Bronchial epithelial cell (primary cell): Measurements from ENCODE around the gene NUP88. TPM values are rescaled to one million over a fixed set of nuclear protein-coding genes. Genes with fewer than 3 reads are reported as not detected.

ENCODE experiments used
- DNase-seq: peaks from one replicate; pipeline ENCODE4 v3.0.0-alpha.2; 2010; ENCODE audit warnings: low read depth
- FAIRE-seq: peaks from 2 replicates; lab custom pipeline; 2011; peaks lifted over from hg19 to GRCh38; lab: Jason Lieb, UNC
- H3K27me3 ChIP-seq: 2 replicates; pipeline ENCODE4 v1.5.1; 2011; ENCODE audit warnings: low read length; ENCODE audit not compliant: control insufficient read depth, insufficient read depth
- H3K36me3 ChIP-seq: 2 replicates; pipeline ENCODE4 v1.5.1; 2011; ENCODE audit warnings: low read length; ENCODE audit not compliant: control insufficient read depth, insufficient read depth
- H3K4me3 ChIP-seq: 2 replicates; pipeline ENCODE4 v1.5.1; 2011; ENCODE audit warnings: mild to moderate bottlenecking, low read depth, low read length, control low read depth
- total RNA-seq: library from RNA; depleted of rRNA; stranded (reverse); fragments of >200 nt; gene quantifications from 2 replicates; pipeline ENCODE4 v1.2.1, GENCODE V29; 2014
- TF ChIP-seq, protein P1 (sequence below): IDR thresholded peaks from 2 replicates; pipeline ENCODE4 v1.5.1; 2011; ENCODE audit warnings: mild to moderate bottlenecking, moderate library complexity, low read length, control low read depth, inconsistent platforms; ENCODE audit not compliant: insufficient read depth, severe bottlenecking

Gene NUP88
- total RNA-seq, 1 donor from 2014 or later = 82.1 TPM

DNA sequence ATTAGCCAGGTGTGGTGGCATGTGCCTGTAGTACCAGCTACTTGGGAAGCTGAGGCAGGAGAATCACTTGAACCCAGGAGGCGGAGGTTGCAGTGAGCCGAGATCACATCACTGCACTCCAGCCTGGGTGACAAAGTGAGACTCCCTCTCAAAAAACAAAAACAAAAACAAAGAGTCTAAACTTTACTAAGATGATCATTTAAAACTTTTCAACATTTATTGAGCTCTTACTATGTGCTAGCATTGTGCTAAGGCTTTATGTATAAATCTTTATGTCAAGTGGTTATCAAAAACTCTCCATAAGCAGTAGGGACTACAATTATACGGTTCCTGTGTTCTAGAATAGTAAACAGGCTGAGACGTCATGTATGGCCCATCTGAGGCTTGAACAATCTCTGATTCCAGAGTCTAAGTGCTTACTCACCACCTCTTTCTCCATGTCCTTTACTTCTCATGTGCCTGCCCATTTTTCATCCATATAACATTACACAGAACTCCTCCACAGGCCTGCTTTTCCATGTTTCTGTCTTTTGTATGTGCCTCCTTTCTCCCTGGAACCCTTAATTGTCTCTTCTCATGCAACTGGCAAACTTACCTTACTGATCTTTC, 66.7 kb downstream of the NUP88 start:
- Histone ChIP-seq H3K27me3 (no peaks in the 10 kb centered on the region), H3K4me3 (no peak overlapping the region), H3K36me3 (peaks cover 5% of the 10 kb centered on the region)
- TF ChIP-seq, protein P1, sequence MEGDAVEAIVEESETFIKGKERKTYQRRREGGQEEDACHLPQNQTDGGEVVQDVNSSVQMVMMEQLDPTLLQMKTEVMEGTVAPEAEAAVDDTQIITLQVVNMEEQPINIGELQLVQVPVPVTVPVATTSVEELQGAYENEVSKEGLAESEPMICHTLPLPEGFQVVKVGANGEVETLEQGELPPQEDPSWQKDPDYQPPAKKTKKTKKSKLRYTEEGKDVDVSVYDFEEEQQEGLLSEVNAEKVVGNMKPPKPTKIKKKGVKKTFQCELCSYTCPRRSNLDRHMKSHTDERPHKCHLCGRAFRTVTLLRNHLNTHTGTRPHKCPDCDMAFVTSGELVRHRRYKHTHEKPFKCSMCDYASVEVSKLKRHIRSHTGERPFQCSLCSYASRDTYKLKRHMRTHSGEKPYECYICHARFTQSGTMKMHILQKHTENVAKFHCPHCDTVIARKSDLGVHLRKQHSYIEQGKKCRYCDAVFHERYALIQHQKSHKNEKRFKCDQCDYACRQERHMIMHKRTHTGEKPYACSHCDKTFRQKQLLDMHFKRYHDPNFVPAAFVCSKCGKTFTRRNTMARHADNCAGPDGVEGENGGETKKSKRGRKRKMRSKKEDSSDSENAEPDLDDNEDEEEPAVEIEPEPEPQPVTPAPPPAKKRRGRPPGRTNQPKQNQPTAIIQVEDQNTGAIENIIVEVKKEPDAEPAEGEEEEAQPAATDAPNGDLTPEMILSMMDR = no peak
- peak; percentile 25 for DNase-seq
- FAIRE-seq = no peak

DNA sequence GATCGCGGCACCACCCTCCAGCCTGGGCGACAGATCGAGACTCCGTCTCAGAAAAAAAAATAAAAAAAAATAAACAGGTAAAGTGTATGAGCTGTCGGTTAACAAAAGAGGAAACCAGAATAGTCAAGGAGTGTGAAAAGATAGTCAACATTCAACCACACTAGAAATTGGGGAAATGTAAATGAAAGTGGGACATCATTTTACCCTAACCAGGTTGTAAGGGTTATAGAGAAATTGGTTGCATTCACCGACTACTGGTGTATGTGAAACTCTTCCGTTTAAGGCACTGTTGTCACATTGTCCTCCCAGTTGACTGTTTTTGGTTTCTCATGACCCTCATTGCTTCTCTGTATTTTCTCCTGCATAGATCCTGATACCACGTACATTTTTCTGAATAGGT, 74.5 kb downstream of the NUP88 start:
- no peak overlapping the region for H3K4me3 ChIP-seq
- no peak for FAIRE-seq

More for the DNA sequence above, 74.5 kb downstream of the NUP88 start:
- no peaks in the 10 kb centered on the region for H3K27me3 ChIP-seq
- TF ChIP-seq, protein P1 = no peak
- peaks cover 1% of the 10 kb centered on the region for H3K36me3 ChIP-seq
- no peak for DNase-seq

Other genes with a start within 250 kb of the NUP88 start
- gene ZNF594, start 227.8 kb downstream of the NUP88 start, total RNA-seq = 2.9 and 3.2 TPM in 2 replicates
- not detected in 2 replicates for gene SCIMP, start 184.8 kb downstream of the NUP88 start, total RNA-seq
- 38.5 and 41.1 TPM in 2 replicates for gene RABEP1, start 137.4 kb downstream of the NUP88 start, total RNA-seq
- 36.6 and 50.5 TPM in 2 replicates for gene RPAIN, start 520 bp upstream of the NUP88 start, total RNA-seq
- 394 and 541 TPM in 2 replicates for gene C1QBP, start 19.5 kb upstream of the NUP88 start, total RNA-seq
- gene DHX33, start 49.3 kb upstream of the NUP88 start, total RNA-seq = 9.1 and 11.1 TPM in 2 replicates
- 19.8 and 35.0 TPM in 2 replicates for gene DERL2, start 66.5 kb upstream of the NUP88 start, total RNA-seq
- gene MIS12, start 66.9 kb upstream of the NUP88 start, total RNA-seq = 33.4 and 40.3 TPM in 2 replicates
- gene NLRP1, start 164.8 kb upstream of the NUP88 start, total RNA-seq = 12.9 and 17.0 TPM in 2 replicates